Ovary (tissue), 3 donors: ENCODE results near the gene LTF.

ENCODE experiments used
- CTCF ChIP-seq, 3 donors: fragments of 450-650 bp in 2 of 3; fragments of 200-600 bp in 1 of 3; IDR thresholded peaks; one replicate each; pipeline versions ENCODE4 v1.5.1 to v1.8.0; 2016 to 2022; ENCODE audit warnings: antibody characterized with exemption in 3 of 3, mild to moderate bottlenecking in 1 of 3
- EP300 ChIP-seq: sonication (generic); formaldehyde crosslinking; IDR thresholded peaks from one replicate; pipeline ENCODE4 v1.6.1; 2017; ENCODE audit warnings: antibody characterized with exemption
- donor health status: DM: no; HTN: no; CAD: no.

GRCh38 chr3:46407970-46408369, 56.7 kb downstream of the LTF start:
- TF ChIP-seq CTCF (IDR thresholded peaks at IDR 0.05) (no peak), EP300 (no peak)
